Brain microvascular endothelial cell (primary cell): Measurements from ENCODE around the gene FBXO9.

ENCODE experiments used
- DNase-seq: peaks from one replicate; pipeline ENCODE4 v3.0.0-alpha.2; 2020
- H3K27ac ChIP-seq: fragments of 250-450 bp; sonication (Bioruptor Pico); 2 replicates; pipeline ENCODE4 v1.5.1; 2020; ENCODE audit warnings: mild to moderate bottlenecking, moderate library complexity
- H3K27me3 ChIP-seq: fragments of 250-450 bp; sonication (Bioruptor Pico); replicated peaks from 2 replicates; pipeline ENCODE4 v1.5.1; 2020; ENCODE audit warnings: mild to moderate bottlenecking
- H3K36me3 ChIP-seq: fragments of 250-450 bp; sonication (Bioruptor Pico); replicated peaks from 2 replicates; pipeline ENCODE4 v1.5.1; 2020; ENCODE audit warnings: mild to moderate bottlenecking
- H3K4me3 ChIP-seq: 2 replicates; pipeline ENCODE4 v1.5.1; 2011; ENCODE audit warnings: low read depth, mild to moderate bottlenecking, control low read depth, low read length, moderate library complexity
- in situ Hi-C: cut with HindIII; loops from 2 replicates; pipeline ENCODE4 v1.10.0; 2017; ENCODE audit warnings: low sequenced_read_pairs, low pct_ligation_motif_present
- TF ChIP-seq, protein P1 (sequence below): IDR thresholded peaks from 2 replicates; pipeline ENCODE4 v1.5.1; 2011; ENCODE audit warnings: low read depth, mild to moderate bottlenecking, moderate library complexity, low read length, control low read depth, inconsistent platforms; ENCODE audit errors: missing control alignments

FBXO9 gene

DNA sequence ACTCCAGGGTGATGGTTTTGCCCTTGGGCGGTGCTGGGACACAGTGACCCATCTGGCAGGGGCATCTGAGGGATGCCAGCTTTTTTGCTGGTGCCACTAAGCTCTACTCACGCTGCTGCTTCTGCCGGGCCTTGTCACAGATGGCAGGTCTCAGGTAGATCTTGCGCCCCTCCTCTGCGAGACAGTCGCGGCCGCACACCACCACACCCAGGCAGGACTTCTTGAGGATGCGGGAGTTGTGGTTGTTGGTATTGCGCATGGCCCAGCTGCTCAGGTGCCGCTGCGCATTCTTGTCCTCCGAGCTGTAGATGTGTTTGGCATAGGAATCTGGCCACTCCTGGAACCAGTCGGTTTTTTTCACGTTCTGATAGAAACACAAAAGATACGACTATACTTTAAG, 68.8 kb downstream of the FBXO9 start:
- TF ChIP-seq, protein P1, sequence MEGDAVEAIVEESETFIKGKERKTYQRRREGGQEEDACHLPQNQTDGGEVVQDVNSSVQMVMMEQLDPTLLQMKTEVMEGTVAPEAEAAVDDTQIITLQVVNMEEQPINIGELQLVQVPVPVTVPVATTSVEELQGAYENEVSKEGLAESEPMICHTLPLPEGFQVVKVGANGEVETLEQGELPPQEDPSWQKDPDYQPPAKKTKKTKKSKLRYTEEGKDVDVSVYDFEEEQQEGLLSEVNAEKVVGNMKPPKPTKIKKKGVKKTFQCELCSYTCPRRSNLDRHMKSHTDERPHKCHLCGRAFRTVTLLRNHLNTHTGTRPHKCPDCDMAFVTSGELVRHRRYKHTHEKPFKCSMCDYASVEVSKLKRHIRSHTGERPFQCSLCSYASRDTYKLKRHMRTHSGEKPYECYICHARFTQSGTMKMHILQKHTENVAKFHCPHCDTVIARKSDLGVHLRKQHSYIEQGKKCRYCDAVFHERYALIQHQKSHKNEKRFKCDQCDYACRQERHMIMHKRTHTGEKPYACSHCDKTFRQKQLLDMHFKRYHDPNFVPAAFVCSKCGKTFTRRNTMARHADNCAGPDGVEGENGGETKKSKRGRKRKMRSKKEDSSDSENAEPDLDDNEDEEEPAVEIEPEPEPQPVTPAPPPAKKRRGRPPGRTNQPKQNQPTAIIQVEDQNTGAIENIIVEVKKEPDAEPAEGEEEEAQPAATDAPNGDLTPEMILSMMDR, result no peak
- Histone ChIP-seq H3K27me3 (no peaks in the 10 kb centered on the region), H3K36me3 (no peaks in the 10 kb centered on the region), H3K27ac (no peak overlapping the region), H3K4me3 (no peak overlapping the region)
- in situ Hi-C loops, result no loop called here
- no peak for DNase-seq

- no peaks in the 10 kb centered on the region for H3K27me3 ChIP-seq
- H3K36me3 ChIP-seq, result no peaks in the 10 kb centered on the region
- in situ Hi-C loops, result no loop called here
- TF ChIP-seq, protein P1, result no peak
- no peak for DNase-seq
- no peak overlapping the region for H3K4me3 ChIP-seq
- H3K27ac ChIP-seq, result no peak overlapping the region
Observed at GRCh38 chr6:53134601-53135235, 69.5 kb downstream of the FBXO9 start.

DNA sequence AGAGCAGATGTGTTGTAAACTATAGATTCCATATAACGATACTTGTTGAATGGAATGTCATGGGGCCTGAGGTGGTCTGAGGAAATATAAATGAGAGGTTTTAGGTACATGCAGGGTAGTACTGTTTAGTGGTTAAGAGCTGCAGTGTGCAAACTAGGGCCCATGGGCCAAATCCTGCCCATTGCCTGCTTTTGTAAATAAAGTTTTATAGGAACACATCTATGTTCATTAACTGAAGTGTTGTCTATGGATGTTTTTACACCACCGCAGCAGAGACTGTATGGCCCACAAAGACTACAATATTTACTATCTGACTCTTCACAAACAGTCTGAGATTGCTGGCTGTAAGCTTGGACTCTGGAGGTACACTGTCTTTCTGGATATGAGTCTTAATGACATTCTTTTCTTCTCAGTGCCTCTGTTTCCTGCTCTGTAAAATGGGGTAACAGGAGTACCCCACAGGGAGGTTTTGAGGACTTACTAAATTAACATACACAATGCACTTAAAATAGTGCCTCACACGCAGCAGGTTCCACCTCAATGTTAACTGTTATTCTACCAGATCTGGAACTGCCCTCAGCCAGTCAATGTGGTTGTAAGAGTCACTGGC, 70.9 kb downstream of the FBXO9 start:
- in situ Hi-C loops, result no loop called here
- Histone ChIP-seq H3K27me3 (no peaks in the 10 kb centered on the region), H3K27ac (no peak overlapping the region), H3K4me3 (no peak overlapping the region), H3K36me3 (no peaks in the 10 kb centered on the region)
- TF ChIP-seq, protein P1, result no peak
- DNase-seq, result no peak

DNA sequence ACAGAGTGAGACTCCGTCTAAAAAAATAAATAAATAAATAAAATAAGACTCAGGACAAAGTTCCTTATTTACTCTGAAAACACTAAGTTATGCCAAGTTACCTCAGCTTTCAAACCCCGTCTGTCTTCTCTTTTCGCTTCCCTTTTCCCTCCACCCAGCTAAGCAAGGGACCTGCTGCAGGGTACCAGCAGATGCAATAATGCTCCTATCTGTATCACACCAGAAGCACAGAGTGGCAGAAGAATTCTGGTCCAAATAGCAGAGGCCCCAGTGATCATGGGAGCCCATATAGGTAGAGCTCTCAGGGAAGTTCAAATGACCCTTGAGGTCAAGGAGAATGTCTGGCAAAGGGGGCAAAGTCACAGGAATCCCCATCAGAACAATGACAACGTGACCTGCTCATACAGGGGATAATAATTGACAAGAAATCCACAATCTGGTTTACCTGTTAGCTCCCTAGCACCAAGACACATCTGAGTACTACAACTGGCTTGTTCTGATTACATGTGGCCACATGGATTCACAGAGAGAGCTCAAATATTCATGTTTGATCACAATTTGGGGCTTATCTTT, 74.7 kb downstream of the FBXO9 start:
- in situ Hi-C loops, result no loop called here
- H3K4me3 ChIP-seq, result no peak overlapping the region
- no peak for DNase-seq
- H3K27ac ChIP-seq, result no peak overlapping the region
- no peaks in the 10 kb centered on the region for H3K27me3 ChIP-seq
- no peaks in the 10 kb centered on the region for H3K36me3 ChIP-seq
- TF ChIP-seq, protein P1, result no peak

GRCh38 chr6:53142810-53143209, 77.6 kb downstream of the FBXO9 start:
- TF ChIP-seq, protein P1, result no peak
- DNase-seq, result no peak
- H3K27me3 ChIP-seq, result no peaks in the 10 kb centered on the region
- in situ Hi-C loops, result no loop called here
- H3K27ac ChIP-seq, result no peak overlapping the region
- no peak overlapping the region for H3K4me3 ChIP-seq
- H3K36me3 ChIP-seq, result no peaks in the 10 kb centered on the region
